Sigmoid colon (tissue), 4 donors: Measurements from ENCODE around the gene DEAF1.

ENCODE experiments used
- EP300 ChIP-seq, 4 donors: sonication (generic); formaldehyde crosslinking; IDR thresholded peaks; one replicate each; pipeline ENCODE4 v1.6.1; 2017; ENCODE audit warnings: antibody characterized with exemption in 4 of 4
- POLR2A ChIP-seq, 2 donors: fragments of 450-650 bp; IDR thresholded peaks; one replicate each; pipeline ENCODE4 v1.6.1; 2016; ENCODE audit warnings: antibody characterized with exemption in 2 of 2, mild to moderate bottlenecking in 2 of 2, moderate library complexity in 2 of 2
- POLR2AphosphoS5 ChIP-seq, 4 donors: sonication (generic); formaldehyde crosslinking; IDR thresholded peaks; one replicate each; pipeline ENCODE4 v1.6.1; 2017; ENCODE audit warnings: antibody characterized with exemption in 4 of 4
- TF ChIP-seq, protein P1 (sequence below), 4 experiments: fragments of 450-650 bp in 3 of 4; fragments of 200-600 bp in 1 of 4; IDR thresholded peaks; one replicate each; pipeline ENCODE4 v1.5.1; 2016 to 2019; ENCODE audit warnings: antibody characterized with exemption in 4 of 4, mild to moderate bottlenecking in 3 of 4, moderate library complexity in 2 of 4

DNA sequence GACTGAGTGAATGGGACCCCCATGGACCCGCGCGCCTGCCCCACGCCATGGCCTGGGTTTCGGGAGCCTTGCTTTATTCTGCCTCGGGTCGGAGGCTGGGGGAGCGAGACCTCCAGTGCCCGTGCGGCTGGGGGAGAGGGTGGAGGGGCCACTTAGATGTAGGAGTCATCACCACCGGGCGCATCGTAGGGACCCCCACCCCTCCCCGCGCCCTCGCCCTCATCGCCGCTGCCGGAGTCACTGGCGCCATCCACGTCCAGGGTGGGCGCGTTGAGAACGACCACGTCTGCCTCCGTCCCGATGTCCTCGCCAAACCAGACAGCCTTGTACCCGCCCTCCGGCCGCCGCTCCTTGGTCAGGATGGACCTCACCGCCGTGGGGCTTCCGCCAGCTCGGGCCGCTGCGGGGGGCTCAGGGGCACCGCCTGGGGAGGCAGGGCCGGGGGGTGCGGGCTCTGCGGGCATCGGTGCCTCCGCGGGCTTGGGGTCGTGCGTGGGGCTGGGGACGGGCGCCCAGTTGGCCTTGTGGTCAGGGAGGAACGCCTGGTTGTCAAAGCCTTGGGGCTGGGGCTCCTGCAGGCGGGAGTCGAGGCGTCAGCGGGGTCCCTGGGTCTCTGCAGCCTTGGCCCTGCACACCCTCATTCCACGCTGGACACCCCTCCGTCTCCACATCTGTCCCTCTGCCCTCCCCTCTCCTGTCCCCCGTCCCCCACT lies 77.7 kb downstream of the DEAF1 start:
- TF ChIP-seq POLR2AphosphoS5 (IDR thresholded peaks at IDR 0.05) (no peak), POLR2A (IDR thresholded peaks at IDR 0.05) (no peak), EP300 (IDR thresholded peaks at IDR 0.05) (no peak)
- TF ChIP-seq, protein P1, sequence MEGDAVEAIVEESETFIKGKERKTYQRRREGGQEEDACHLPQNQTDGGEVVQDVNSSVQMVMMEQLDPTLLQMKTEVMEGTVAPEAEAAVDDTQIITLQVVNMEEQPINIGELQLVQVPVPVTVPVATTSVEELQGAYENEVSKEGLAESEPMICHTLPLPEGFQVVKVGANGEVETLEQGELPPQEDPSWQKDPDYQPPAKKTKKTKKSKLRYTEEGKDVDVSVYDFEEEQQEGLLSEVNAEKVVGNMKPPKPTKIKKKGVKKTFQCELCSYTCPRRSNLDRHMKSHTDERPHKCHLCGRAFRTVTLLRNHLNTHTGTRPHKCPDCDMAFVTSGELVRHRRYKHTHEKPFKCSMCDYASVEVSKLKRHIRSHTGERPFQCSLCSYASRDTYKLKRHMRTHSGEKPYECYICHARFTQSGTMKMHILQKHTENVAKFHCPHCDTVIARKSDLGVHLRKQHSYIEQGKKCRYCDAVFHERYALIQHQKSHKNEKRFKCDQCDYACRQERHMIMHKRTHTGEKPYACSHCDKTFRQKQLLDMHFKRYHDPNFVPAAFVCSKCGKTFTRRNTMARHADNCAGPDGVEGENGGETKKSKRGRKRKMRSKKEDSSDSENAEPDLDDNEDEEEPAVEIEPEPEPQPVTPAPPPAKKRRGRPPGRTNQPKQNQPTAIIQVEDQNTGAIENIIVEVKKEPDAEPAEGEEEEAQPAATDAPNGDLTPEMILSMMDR (IDR thresholded peaks at IDR 0.05), result no peak
